Measurements from ENCODE around the gene ACSF3.

Gene ACSF3

DNA sequence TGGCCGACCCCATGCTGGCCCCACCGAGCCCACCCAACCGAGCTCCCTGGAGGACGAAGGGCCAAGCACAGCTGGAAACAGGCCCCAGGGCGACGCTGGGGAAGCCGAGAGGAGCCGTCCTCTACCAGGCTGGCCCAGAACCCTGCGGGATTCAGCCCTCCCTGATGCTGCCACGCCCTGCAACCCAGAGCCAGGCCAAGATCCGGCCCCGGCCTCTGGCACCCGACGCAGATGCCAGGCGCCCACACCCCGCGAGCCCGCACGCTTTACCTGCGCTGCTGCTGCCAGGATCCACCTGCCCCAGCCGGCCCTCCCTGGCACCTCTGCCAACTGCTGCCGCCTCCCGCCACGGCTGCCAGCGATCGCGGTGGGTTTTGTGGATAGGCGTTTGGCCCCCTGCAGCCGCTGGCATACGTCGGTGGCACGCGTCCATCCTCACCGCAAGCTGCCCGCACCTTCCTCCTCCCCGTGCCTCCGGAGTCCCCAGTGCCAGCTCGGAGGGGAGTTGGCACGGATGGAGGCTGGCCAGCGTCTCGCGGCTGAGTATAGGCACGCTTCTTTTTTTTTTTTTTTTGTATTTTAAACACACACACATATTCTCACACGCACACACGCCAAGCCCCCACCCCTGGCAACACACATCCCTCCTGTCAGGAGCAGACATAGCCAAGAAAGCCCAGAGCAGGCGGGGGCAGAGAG lies 41.3 kb upstream of the ACSF3 start:
- ATAC-seq = no peak
- no peak for DNase-seq
- Mint-ChIP-seq H3K27me3 (peaks cover 3% of the 10 kb centered on the region), H3K4me3 (peak overlapping the region; percentile 68), H3K9me3 (no peaks in the 10 kb centered on the region), H3K4me1 (peaks cover 2% of the 10 kb centered on the region), H3K36me3 (ENCODE audit: low read depth) (no peaks in the 10 kb centered on the region), H3K27ac (no peak overlapping the region)

DNA sequence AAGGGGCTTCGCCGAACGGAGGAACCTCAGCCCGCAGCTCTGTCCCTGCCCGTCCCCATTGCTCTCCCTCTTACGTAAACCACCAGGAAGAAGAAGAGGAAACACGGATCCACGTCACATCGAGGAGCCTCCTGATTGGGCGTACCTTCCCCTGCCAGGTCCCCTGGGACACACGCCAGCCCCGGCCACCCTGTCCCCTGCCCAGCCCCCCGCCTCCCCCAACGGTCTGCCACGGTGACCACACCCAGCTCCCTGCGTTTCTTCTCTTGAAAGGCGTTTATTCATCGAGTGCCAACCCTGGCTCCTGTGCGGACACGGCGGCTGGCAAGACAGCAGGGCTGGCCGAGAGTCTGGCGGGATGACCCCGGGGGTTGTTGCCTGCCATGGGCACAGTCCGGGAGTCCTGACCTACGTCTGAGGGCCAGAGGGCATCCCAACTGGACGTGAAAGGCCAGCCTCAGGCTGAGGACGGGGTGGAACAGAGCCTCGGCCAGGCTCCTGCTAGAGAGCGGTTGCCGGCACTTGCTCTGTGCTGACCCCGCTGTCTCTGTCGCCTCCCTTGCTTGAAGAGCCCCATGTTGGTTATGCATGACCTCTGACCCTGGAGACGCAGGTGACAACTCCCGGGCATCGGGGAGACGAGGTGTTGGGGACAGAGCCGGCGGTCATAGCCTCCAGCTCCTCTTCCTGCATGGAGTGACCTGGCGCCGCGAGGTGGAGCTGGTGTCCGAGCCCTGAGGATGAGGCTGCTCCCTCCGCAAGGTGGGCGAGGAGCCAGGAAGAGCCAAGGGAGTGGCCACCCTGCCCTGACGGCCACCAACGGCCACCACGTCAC lies 40.5 kb upstream of the ACSF3 start:
- no peaks in the 10 kb centered on the region for H3K36me3 Mint-ChIP-seq (ENCODE audit: low read depth)
- H3K27me3 Mint-ChIP-seq = no peaks in the 10 kb centered on the region
- no peak for DNase-seq
- H3K9me3 Mint-ChIP-seq = no peaks in the 10 kb centered on the region
- no peak for ATAC-seq
- H3K4me1 Mint-ChIP-seq = peaks cover 2% of the 10 kb centered on the region
- peak overlapping the region; percentile 68 for H3K4me3 Mint-ChIP-seq
- H3K27ac Mint-ChIP-seq = no peak overlapping the region

DNA sequence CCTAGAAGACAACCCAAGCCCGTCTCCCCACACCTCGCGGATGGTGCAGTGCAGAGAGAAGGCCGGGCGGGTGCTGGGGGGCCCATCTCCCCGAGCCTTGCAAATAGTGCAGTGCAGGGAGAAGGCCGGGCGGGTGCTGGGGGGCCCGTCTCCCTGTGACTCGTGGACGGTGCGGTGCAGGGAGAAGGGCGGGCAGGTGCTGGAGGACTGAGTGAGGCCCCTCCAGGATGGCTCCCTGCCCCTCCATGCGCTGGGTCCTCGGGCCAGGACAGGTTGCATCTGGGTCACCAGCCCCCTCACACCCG lies 40.0 kb upstream of the ACSF3 start:
- no peaks in the 10 kb centered on the region for H3K9me3 Mint-ChIP-seq
- DNase-seq = no peak
- H3K4me3 Mint-ChIP-seq = no peak overlapping the region
- H3K27me3 Mint-ChIP-seq = no peaks in the 10 kb centered on the region
- ATAC-seq = no peak
- no peak overlapping the region for H3K27ac Mint-ChIP-seq
- peaks cover 2% of the 10 kb centered on the region for H3K4me1 Mint-ChIP-seq
- no peaks in the 10 kb centered on the region for H3K36me3 Mint-ChIP-seq (ENCODE audit: low read depth)

DNA sequence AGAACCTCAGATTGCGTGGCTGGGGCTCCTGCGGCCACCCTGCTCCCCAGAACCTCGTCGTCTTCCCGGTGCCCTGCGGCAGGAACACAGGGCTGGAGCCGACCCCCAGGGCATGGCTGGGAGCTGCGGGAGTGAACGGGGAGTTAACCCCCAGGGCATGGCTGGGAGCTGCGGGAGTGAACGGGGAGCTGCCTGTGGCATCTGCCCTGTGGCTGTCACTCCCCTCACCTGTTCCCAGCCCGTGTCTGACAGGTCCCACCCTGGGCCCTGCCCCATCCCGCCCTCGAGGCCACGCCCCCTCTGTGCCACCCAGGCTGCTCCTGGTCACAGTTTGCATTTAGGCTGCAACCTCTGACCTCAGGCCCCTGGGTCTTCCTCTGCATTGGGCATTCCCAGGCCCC lies 39.4 kb upstream of the ACSF3 start:
- Mint-ChIP-seq H3K27me3 (no peaks in the 10 kb centered on the region), H3K27ac (no peak overlapping the region), H3K4me1 (peaks cover 2% of the 10 kb centered on the region), H3K9me3 (no peaks in the 10 kb centered on the region), H3K4me3 (no peak overlapping the region), H3K36me3 (ENCODE audit: low read depth) (no peaks in the 10 kb centered on the region)
- DNase-seq = no peak
- ATAC-seq = no peak

DNA sequence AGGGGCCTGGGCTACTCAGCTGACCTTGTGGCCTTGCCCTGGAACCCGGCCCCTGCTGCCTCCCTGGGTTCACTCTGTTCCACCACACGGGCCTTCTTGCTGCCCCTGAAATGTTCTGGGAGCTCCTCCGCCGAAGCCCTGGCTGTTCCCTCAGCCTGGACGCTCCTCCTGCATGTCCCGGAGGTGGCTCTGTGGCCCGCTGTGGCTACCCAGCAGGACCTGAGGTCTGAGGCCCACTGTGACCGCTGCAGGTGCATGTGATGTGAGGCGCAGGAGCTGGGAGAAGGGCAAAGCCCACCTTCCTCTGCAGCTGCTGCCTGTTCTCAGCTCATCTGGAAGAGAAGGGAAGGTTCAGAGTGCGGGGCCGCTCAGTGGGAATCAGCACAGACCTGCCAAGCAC lies 38.9 kb upstream of the ACSF3 start:
- H3K27me3 Mint-ChIP-seq = no peaks in the 10 kb centered on the region
- H3K36me3 Mint-ChIP-seq (ENCODE audit: low read depth) = no peaks in the 10 kb centered on the region
- ATAC-seq = no peak
- no peak overlapping the region for H3K4me3 Mint-ChIP-seq
- peaks cover 2% of the 10 kb centered on the region for H3K4me1 Mint-ChIP-seq
- DNase-seq = no peak
- no peak overlapping the region for H3K27ac Mint-ChIP-seq
- no peaks in the 10 kb centered on the region for H3K9me3 Mint-ChIP-seq

DNA sequence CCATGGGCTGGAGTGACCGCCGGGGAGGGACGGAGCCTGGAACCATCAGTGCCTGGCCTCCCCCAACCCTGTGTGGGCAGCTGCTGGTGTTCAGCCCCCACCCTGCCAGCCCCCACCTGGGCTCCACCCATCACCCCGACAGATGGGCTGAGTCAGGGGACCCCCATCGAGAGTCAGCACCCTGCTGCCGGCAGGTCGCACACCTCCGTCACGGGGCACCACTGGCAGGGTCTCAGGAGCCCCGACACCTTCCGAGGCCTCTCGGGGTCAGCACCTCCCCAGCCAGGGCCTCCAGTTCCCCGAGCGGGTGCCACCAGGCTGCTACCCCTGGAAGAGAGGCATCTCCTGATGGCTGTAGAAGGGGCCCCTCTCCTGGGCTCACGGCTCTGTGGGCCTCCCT lies 38.3 kb upstream of the ACSF3 start:
- H3K27ac Mint-ChIP-seq = no peak overlapping the region
- no peak overlapping the region for H3K4me3 Mint-ChIP-seq
- DNase-seq (no peak), ATAC-seq (no peak)
- H3K9me3 Mint-ChIP-seq = no peaks in the 10 kb centered on the region
- H3K27me3 Mint-ChIP-seq = no peaks in the 10 kb centered on the region
- no peaks in the 10 kb centered on the region for H3K36me3 Mint-ChIP-seq (ENCODE audit: low read depth)
- peaks cover 5% of the 10 kb centered on the region for H3K4me1 Mint-ChIP-seq

DNA sequence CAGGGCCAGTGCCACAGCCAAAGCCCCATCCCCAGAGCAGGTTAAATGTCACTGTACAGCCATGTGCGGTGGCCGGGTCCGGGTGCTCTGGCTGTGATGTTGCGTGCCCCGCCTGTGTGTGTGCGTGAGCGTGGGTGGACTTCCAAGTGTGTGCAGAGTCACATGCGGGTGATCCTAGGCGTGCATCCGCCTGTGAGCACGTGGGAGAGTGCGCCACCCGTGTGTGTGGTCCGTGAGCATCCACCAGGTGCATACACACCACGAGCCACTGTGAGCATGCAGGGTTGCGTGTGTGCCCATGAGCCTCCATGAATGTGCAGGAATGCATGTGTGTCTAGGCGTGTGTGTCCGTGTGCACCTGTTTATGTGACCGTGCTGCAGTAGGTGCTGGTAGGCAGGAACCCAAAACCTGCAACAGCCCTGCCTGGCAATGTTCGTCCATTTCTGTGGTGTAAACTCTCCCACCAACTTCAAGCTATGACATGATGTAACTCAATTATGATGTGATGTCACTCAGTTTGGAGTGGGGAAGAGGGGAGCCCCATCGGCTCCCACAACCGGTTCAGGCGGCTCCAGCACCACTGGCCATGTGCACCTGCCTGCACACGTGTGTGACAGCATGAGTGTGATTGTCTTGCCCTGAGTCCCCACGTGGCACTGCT lies 37.6 kb upstream of the ACSF3 start:
- Mint-ChIP-seq H3K4me3 (no peak overlapping the region), H3K27ac (no peak overlapping the region), H3K27me3 (no peaks in the 10 kb centered on the region), H3K4me1 (peaks cover 8% of the 10 kb centered on the region), H3K36me3 (ENCODE audit: low read depth) (no peaks in the 10 kb centered on the region), H3K9me3 (no peaks in the 10 kb centered on the region)
- ATAC-seq = no peak
- no peak for DNase-seq

DNA sequence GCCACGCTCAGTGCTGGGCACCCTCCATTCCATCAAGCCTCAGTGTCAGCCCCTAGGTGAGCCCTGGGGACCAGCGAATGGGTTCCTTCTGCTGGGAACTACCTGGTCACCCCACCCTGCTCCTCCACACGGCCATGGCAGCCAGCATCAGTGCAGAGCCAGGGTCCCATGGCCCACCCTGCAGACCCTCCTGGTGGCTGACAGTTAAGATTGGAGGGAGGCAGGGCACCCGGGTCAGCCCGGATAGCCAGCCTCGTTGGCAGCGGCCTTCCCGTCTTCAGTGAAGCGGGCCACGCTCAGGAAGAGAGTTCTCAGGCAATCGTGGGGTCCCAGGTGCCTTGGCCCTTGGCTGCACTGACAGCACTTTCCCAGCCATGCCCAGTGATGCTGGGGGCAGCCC lies 37.1 kb upstream of the ACSF3 start:
- ATAC-seq = no peak
- DNase-seq = no peak
- H3K4me3 Mint-ChIP-seq = no peak overlapping the region
- H3K27ac Mint-ChIP-seq = no peak overlapping the region
- H3K9me3 Mint-ChIP-seq = no peaks in the 10 kb centered on the region
- H3K27me3 Mint-ChIP-seq = no peaks in the 10 kb centered on the region
- peaks cover 8% of the 10 kb centered on the region for H3K4me1 Mint-ChIP-seq
- H3K36me3 Mint-ChIP-seq (ENCODE audit: low read depth) = no peaks in the 10 kb centered on the region

DNA sequence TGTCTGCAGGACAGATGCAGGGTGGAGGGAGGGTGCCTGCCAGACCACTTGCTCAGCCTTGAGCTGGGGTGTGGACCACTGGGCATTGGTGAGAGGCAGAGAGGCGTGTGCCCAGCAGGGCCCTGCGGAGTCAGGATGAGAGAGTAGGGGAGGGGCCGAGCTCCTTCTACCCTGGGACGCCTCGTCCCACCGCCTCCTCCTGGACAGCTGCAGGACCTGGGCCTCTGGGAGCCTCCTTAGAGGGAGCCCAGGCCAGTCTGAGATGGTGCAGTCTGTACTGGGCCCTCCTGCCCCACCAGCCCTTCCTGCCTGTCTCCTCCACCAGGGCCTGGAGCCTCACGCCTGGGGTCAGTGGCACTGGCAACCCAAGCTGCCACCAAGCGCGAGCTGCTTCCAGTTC lies 35.9 kb upstream of the ACSF3 start:
- Mint-ChIP-seq H3K27ac (no peak overlapping the region), H3K36me3 (ENCODE audit: low read depth) (no peaks in the 10 kb centered on the region), H3K4me3 (no peak overlapping the region), H3K9me3 (no peaks in the 10 kb centered on the region), H3K27me3 (no peaks in the 10 kb centered on the region), H3K4me1 (peaks cover 6% of the 10 kb centered on the region)
- no peak for DNase-seq
- ATAC-seq = no peak

DNA sequence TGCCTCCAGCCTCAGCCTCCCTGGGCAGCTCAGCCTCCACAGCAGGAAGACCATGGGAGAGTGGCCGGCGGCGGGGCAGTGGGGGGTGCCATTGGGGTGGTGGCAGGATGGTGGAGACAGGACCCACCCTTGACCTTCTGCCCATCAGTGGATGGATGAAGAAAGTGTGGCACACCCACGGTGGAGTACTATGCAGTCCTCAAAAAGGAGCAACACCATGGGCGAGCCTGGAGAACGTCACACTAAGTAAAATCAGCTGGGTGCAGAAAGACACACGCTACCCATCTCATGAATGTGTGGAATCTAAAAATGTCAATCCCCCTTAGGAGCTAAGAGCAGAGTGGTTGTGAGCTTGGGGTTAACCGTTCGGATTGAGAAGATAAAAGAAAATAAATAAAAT lies 34.8 kb upstream of the ACSF3 start:
- ATAC-seq (no peak), DNase-seq (no peak)
- H3K36me3 Mint-ChIP-seq (ENCODE audit: low read depth) = no peaks in the 10 kb centered on the region
- no peaks in the 10 kb centered on the region for H3K27me3 Mint-ChIP-seq
- H3K4me1 Mint-ChIP-seq = peaks cover 6% of the 10 kb centered on the region
- H3K9me3 Mint-ChIP-seq = no peaks in the 10 kb centered on the region
- H3K27ac Mint-ChIP-seq = no peak overlapping the region
- H3K4me3 Mint-ChIP-seq = no peak overlapping the region

DNA sequence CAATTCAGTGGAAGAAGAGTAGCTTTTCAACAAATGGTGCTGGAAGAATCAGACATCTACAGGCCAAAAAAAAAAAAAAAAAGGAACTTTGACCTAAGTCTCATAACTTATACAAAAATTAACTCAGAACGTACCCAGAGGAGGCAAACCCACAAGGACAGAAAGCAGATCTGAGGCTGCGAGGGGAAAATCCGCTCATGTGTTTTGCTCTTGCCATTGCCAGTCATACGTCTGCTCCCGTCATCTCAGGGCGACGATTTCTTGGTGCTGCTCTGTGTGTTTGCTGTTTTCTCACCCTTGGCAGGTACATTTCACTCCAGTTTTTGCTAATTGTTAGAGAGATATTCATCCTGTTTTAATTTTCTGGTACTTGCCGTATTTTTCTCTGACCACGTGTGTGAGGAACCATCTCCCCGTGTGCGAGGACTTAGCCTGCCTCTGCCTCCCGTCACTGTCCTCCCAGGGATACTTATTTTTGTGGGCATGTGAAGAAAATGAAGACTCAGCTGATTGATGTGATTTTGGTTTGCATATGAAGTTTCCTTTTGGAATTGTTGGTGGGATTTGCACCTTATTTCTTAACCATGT lies 33.4 kb upstream of the ACSF3 start:
- H3K36me3 Mint-ChIP-seq (ENCODE audit: low read depth) = no peaks in the 10 kb centered on the region
- H3K9me3 Mint-ChIP-seq = no peaks in the 10 kb centered on the region
- peak; percentile 8 for DNase-seq
- H3K4me3 Mint-ChIP-seq = no peak overlapping the region
- no peaks in the 10 kb centered on the region for H3K27me3 Mint-ChIP-seq
- peak overlapping the region; percentile 69 for H3K27ac Mint-ChIP-seq
- peaks cover 6% of the 10 kb centered on the region for H3K4me1 Mint-ChIP-seq
- no peak for ATAC-seq

DNA sequence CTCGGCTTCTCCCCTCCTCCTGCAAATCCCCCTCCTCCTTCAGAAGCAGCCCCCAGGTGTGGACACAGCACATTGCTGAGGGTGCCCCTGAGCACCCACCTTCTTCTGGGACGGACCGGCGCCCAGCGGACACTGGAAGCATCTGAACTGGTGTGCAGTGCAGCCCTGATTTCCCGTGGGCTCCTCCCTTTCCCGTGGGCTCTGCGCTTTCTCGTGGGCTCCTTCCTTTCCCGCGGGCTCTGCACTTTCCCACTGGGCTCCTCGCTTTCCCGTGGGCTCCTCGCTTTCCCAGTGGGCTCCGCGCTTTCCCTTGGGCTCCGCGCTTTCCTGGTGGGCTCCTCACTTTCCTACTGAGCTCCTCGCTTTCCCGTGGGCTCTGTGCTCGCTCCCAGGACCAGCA lies 32.6 kb upstream of the ACSF3 start:
- no peak for DNase-seq
- Mint-ChIP-seq H3K27ac (no peak overlapping the region), H3K27me3 (no peaks in the 10 kb centered on the region), H3K4me1 (peaks cover 6% of the 10 kb centered on the region), H3K4me3 (no peak overlapping the region), H3K36me3 (ENCODE audit: low read depth) (no peaks in the 10 kb centered on the region), H3K9me3 (no peaks in the 10 kb centered on the region)
- ATAC-seq = no peak

DNA sequence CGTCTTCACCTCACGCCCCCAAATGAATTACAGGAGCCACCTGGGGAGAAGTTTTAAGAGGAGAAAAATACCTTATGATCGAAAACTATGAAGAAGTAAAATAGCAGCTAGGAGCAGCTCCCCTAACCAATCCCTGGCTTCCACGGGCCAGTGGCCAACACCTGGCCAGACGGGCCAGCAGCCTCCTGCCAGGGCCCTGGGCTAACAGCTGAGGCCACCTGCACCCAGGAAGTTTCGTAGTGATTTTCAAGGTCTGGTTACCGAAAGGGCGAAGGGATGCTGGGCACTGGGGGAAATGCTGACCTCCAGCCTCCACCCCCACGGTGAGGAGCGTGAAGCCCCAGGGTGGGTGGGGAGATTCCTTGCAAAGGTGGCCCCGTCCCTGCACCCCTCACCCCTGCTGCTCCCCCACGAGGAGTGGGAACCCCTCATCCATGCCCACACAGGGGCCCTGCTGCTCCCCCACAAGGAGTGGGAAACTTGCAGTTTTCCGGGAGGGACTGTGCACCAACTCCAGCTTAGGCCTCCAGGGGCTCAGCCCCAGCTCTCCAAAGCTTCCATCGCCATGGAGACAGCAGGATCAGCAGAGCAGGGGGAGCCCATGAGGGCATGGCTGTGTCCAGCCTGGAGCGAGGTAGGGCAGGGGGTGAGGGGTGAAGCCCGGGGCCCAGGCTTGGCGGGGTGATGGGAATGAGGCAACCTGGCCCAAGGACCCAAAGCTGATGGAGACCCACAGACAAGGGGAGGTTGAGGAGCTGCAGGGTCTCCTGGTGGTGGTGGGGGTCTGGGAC lies 31.9 kb upstream of the ACSF3 start:
- H3K4me1 Mint-ChIP-seq = peaks cover 6% of the 10 kb centered on the region
- no peak for ATAC-seq

More for the DNA sequence above, 31.9 kb upstream of the ACSF3 start:
- DNase-seq = no peak
- Mint-ChIP-seq H3K27me3 (no peaks in the 10 kb centered on the region), H3K27ac (no peak overlapping the region), H3K9me3 (no peaks in the 10 kb centered on the region), H3K36me3 (ENCODE audit: low read depth) (no peaks in the 10 kb centered on the region), H3K4me3 (no peak overlapping the region)
